Midbrain (tissue), 1 donor: ENCODE data around the gene OR51B5.
"Not testable (repeated sequence)": the region's sequence is repeated elsewhere in the genome, so short reads cannot be mapped to it uniquely, and the experiment has no call there.

Source experiments
- DNase-seq: peaks from one replicate; lab custom pipeline; 2025; lab: John Stamatoyannopoulos, UW

The OR51B5 gene

DNA sequence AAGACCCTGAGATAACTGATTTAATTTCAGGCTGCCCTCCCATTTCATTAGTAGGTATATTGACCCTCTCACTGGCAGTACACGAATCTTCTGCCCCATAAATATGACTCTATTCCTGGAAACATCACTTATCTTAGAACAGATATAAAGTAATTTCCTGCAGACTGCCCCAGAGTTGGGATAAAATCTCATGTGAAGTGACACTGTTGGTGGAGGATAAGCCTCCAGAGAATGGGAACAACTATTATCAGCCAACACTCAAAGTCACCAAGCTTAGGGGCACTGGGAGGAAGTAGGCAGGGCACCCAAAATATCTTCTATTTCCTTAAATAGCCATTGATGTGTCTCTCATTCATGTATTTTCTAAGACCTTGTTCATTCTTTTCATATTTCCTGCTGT, 8.2 kb downstream of the OR51B5 start:
- no peak for DNase-seq

DNA sequence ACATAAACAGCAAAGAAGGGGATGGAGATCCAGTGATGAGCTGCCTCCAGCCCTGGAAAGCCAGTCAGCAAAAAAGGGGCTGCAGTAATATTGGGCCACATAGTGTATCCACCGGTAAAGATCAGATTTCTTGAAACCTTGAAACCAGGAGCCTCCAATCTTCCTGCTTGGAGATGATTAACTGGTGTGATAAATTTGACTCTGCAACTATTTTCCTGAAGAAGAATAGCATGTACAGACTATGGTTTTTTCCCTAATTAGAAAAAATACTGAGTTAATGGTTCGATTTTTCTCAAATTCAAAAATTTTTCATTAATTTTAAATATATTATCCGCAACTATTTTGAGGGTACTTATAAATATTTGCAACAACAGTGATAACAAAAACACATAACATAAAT, 19.1 kb downstream of the OR51B5 start, which contains the start of gene OR51B2:
OR51B2 (minus strand) TSS at position 101 of the 400 bp plus-strand sequence; CDS start at position 101, 0 bp downstream.
- DNase-seq: no peak

DNA sequence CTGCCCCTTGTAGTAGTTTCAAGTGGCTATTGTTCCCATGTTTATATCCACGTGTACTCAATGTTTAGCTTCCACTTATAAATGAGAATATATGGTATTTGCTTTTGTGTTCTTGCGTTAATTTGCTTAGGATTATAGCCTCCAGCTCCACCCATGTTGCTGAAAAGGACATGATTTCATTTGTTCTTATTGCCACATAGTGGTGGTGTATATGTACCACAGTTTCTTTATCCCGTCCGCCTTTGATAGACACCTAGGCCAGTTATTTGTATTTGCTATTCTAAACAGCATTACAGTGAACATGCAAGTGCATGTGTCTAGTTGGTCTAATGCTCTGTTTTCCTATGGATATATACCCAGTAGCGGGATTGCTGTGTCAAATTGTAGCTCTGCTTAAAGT, 26.0 kb downstream of the OR51B5 start:
- no peak for DNase-seq

DNA sequence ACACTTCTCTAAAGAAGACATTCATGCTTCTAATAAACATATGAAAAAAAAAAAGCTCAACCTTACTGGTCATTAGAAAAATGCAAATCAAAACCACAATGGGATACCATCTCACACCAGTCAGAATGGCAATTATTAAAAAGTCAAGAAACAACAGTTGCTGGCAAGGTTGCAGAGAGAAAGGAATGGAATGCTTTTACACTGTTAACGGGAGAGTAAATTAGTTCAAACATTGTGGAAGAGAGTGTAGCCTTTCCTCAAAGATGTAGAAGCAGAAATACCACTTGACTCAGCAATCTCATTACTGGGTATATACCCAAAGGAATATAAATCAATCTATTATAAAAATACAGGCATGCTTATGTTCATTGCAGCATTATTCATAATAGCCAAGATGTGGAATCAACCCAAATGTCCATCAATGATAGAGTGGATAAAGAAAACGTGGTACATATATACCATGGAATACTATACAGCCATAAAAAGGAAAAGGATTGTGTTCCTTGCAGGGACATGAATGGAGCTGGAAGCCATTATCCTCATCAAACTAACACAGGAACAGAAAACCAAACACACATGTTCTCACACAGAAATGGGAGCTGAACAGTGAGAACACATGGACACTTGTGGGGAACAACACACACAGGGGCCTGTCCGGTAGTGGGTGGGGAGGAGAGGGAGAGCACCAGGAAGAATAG, 29.8 kb downstream of the OR51B5 start:
- not testable (repeated sequence) for DNase-seq

DNA sequence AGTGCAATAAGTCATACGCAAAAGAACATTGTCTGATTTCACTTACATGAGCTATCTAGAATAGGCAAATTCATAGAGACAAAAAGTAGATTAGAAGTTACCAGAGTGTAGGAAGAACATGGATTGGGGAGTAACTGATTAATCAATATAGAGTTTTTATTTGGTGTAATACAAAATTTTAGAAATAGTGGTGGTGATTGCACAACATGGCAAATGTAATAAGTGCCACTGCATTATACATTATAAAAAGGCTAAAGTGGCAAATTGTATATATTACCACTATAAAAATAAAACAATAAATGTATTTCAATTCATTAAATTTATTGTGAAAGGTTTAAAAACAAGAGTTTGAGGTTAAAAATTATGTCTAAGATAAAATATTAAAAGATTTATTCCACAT, 32.9 kb downstream of the OR51B5 start:
- DNase-seq: no peak

DNA sequence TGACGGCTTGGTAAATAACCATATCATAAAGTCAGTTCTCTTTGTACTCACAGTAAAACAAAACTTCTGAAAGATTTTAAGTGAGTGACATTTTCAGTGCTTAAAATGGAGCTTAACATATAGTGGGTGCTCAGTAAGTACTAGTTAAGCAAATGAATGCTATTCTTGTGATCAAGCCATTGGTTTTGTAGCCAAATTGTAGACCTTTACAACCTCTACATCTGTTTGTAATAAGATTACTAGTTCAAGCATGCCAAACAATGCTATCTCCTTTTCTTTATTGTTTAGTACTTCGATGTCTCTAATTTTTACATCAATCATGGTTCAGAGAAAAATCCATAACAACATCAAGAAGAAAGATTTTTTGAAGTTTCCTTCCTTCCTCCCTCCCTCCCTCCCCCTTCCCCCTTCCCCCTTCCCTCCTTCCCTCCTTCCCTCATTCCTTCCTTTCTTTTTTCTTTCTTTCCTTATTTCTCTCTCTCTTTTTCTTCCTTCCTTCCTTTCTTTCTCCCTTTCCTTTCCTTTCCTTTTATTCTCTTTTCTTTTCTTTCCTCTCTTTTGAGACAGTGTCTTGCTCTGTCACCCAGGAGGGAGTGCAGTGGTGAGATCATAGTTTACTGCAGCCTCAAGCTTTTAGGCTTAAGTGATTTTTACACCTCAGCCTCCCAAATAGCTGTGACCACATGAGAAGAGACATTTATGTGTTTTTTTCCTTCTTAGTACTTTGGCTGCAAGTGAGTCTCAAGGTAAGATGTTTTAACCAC, 35.9 kb downstream of the OR51B5 start:
- DNase-seq: no peak

DNA sequence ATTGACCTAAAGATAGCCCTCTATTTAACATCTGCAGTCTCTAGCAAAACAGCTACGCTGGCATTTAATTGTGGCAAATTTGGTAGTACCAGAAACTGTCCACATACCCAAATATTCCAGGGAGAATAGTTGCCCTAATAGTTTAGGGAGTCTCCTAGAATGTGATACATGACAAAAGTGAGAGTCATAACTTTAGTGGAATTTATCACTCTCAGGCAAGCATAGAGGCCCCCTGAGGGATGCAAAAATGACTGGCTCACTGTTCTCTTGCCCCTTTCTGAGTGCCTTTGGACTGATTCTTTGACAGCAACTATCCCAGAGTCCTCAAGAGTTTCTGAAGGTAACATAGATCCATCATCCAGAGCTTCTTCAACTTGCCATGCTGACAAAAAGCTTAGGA, 39.3 kb downstream of the OR51B5 start:
- no peak for DNase-seq

DNA sequence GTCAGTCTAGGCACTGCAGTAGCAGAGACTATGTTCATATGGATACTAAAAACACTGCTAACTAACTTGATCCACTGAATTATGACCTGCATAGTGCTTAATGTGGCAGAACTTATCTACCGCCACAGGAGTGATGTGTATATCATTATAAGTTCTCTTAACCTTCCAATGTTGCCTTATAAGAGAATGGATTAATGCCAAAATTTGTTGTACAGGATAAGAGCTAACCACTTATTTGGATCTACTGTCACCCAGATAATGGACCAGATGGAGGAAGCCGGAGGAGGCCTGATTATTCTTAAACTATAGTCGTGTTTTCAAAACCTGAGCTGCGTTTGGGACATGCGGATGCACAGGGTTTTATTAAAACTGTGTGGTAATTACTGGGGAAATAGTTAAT, 39.7 kb downstream of the OR51B5 start:
- no peak for DNase-seq

DNA sequence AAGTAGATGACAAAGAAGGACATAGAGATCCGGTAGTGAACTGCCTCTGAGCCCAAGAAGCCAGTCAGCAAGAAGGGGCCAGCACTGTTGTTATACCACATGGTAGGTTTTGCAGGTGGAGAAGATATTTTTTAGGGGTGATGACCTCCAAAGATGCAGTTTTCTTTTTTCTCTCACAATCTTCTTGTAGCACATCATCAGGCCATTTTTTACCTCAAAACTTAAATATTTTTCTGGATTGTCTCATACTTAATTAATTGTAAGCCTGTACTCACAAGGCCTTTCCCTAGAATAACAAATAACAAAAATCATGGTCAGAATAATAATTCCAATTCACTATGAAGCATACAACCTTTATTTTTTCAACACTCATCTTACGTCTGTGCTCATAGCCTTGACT, 41.5 kb downstream of the OR51B5 start, which contains the start of gene OR51B4:
OR51B4 (minus strand) TSS at position 101 of the 400 bp plus-strand sequence; CDS start at position 101, 0 bp downstream.
- DNase-seq: no peak

DNA sequence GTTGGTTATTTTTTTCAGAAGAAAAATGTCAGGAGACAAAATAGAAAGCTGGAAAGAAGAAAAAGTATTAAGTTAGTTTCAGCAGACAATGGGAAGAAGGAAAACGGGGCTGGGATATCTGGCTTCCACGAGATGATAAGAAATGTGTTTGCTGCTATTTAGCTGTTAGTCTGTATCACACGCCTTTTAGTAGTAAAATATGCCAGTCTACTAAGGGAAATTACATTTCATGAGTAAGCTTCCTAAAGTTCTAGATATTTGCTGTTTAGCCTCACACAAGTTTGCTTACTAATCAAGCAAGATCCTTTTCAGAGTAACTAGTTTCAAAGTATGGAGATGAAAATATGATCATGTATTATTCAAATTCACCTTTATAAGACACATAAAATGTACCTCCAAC, 43.1 kb downstream of the OR51B5 start:
- no peak for DNase-seq

DNA sequence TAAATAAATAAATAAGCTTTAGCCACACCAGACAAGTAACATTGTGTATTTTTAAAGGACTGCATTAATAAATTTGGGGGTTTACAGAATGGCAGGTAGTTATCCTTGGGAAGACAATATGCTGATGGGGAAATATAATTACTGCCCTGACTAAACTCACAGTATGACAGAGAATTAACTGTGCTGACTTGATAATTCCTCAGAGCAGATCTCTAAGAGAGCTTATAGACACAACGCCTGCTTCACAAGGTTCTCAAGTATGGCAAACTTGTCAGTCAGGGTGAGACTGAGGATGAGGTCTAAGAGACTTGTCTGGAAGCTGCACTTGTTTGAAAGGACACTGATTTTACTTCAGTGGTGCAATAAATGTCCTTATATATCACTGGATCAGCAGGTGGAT, 44.9 kb downstream of the OR51B5 start:
- DNase-seq: no peak

DNA sequence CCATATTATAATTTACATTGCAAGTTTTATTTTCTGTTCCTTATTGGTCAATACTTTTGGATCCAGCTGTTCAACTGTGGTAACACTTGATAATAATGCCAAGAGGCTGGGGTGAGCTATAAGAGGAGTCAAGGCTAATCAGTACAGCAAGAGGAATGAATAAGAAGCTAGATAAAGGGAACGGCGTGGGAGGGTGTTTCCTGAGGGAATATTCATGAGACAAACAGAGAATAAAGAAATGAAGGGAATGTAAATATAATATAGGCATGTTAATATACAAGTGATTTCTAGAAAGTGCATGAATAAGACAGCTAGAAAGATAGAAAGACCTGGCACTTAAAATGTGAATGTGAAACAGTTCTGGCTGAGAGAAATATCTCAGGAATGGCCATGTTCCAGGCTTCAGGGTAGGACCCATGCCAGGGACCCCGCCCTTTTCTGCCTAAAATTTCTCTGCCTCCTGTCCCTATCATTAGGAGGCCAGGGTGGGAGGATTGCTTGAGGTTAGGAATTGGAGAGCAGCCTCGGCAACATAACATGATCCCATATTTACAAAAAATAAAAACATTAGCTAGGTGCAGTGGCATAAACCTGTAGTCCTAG, 45.5 kb downstream of the OR51B5 start:
- DNase-seq: no peak

DNA sequence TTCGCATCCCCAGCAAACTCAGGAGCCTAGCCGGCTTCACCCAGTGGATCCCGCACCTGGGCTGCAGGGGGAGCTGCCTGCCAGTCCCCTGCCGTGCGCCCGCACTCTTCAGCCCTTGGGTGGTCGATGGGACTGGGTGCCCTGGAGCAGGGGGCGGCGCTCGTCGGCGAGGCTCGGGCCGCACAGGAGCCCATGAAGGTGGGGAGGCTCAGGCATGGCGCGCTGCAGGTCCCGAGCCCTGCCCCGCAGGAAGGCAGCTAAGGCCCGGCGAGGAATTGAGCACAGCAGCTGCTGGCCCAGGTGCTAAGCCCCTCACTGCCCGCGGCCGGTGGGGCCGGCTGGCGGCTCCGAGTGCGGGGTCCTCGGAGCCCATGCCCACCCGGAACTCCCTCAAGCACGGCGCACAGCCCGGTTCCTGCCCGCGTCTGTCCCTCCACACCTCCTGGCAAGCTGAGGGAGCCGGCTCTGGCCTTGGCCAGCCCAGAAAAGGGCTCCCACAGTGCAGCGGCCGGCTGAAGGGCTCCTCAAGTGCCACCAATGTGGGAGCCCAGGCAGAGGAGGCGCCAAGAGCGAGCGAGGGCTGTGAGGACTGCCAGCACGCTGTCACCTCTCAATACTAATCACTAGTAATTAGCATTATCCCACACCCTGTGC, 48.9 kb downstream of the OR51B5 start:
- not testable (repeated sequence) for DNase-seq

DNA sequence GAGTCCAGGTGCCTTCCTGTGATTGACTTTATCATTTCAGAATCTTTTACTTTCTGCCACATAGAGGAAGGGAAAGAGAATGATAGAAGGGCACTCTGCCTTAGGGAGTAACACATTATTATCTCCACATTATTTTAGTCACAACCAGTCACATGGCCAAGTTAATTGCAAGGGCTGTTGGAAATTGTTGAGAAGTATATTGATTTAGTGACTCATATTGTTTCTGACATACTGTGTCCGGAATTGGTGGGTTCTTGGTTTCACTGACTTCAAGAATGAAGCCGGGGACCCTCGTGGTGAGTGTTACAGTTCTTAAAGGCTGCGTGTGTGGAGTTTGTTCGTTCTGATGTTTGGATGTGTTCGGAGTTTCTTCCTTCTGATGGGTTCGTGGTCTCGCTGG, 50.3 kb downstream of the OR51B5 start:
- DNase-seq: no peak
